Measurements from ENCODE around the gene STK4.

DNA sequence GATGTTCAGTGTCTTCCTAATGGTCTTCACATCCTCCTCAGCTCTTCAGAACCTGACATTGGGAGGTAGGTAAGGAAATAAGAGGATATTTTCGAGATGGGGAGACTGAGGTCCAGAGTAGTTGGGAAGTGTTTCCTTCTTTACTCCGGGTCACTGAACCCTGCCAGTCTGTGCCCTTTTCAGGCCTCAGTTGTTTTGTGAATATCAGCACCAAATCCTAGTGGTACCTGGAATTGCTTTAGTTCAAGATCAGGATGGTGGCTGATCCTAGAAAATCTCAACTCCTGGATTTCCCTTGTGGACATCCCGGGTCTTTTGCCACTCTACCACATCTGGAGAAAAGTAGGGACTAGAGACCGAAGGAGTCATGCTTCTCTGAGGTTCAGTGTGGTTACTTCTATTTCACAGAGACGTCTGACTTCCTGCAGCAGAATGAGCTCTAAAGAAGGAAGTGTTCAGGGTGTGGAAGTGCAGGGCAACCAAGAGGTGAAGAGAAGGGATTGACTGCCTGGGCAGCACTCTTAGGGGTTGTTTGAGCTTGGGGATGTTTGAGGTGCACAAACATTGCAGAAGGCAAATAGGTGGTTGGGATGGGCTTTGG lies 995 bp downstream of the STK4 start:
- TF ChIP-seq, protein P1, sequence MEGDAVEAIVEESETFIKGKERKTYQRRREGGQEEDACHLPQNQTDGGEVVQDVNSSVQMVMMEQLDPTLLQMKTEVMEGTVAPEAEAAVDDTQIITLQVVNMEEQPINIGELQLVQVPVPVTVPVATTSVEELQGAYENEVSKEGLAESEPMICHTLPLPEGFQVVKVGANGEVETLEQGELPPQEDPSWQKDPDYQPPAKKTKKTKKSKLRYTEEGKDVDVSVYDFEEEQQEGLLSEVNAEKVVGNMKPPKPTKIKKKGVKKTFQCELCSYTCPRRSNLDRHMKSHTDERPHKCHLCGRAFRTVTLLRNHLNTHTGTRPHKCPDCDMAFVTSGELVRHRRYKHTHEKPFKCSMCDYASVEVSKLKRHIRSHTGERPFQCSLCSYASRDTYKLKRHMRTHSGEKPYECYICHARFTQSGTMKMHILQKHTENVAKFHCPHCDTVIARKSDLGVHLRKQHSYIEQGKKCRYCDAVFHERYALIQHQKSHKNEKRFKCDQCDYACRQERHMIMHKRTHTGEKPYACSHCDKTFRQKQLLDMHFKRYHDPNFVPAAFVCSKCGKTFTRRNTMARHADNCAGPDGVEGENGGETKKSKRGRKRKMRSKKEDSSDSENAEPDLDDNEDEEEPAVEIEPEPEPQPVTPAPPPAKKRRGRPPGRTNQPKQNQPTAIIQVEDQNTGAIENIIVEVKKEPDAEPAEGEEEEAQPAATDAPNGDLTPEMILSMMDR (IDR thresholded peaks at IDR 0.05): no peak
- TF ChIP-seq POLR2A (IDR thresholded peaks at IDR 0.05): no peak

Measured in testis (tissue), 2 donors.